Left forelimb (tissue), 1 donor: ENCODE results near the gene AUH.
"Not testable (repeated sequence)": the region's sequence is repeated elsewhere in the genome, so short reads cannot be mapped to it uniquely, and the experiment has no call there.

Experiments used
- DNase-seq: peaks from one replicate; pipeline ENCODE4 v3.0.0-alpha.2; 2018; ENCODE audit warnings: low spot score

AUH gene, protein sequence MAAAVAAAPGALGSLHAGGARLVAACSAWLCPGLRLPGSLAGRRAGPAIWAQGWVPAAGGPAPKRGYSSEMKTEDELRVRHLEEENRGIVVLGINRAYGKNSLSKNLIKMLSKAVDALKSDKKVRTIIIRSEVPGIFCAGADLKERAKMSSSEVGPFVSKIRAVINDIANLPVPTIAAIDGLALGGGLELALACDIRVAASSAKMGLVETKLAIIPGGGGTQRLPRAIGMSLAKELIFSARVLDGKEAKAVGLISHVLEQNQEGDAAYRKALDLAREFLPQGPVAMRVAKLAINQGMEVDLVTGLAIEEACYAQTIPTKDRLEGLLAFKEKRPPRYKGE

DNA sequence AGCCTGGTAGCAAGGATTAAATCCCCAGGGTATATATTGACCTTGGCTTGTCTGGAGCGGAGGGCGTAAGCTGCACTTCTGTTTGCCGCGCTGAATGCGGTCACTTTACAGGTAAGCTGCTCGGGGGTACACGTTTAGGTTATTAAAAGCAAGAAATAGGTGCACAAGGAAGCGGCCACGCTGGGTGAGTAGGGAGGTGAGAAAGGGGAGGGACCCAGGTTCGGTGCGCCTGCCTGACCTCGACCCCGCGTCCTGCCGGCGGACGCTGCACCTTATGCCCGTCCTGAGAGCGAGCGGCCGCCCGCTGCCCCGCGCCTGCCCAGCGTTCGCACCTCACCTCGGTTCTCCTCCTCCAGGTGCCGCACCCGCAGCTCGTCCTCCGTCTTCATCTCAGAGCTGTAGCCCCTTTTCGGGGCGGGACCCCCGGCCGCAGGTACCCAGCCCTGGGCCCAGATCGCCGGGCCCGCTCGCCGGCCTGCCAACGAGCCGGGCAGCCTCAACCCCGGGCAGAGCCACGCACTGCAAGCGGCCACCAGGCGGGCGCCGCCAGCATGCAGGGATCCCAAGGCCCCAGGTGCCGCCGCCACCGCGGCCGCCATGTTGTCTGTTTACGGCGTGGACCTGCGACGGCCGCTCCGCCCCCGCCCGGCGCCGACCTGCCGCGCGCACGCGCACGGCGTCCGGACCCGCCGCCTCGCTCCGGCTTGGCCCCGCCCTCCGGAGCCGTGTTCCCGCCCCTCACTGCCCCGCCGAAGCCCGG, at the start of gene AUH:
TSS of gene AUH (minus strand) at position 628 of the 760 bp plus-strand sequence. CDS start at position 599, 29 bp downstream.
- peak; percentile 90 for DNase-seq

DNA sequence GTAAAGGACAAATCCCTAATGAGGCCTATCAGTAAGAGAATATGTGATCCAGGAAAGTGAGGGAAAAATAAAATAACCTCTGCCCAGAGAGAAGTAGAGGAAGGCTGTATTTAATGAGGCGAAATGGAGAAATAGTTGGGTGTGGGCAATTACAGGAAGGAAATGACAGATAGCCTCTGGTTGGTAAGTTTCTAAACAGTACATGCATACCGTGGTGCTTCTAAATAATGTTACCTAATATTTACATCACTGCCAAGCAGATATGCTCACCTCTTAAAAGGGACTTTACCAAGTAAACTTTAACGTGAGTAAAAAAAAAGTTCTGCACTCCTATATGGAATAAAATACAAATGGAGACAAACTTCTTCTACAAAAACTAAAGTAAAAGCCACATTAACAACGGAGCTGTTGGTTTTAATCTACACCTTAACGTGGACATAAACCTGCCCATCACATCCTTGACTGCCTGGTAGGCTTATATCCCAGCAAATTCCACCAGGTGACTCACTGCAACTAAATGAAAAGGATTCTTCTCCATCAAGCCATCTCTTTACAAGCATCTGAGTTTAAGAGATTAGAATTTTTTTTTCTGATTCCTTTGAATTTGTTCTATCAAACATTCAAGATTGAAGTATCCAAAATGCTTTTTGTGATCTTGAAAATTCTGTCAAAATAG, 49.5 kb upstream of the AUH start:
- DNase-seq, result no peak

DNA sequence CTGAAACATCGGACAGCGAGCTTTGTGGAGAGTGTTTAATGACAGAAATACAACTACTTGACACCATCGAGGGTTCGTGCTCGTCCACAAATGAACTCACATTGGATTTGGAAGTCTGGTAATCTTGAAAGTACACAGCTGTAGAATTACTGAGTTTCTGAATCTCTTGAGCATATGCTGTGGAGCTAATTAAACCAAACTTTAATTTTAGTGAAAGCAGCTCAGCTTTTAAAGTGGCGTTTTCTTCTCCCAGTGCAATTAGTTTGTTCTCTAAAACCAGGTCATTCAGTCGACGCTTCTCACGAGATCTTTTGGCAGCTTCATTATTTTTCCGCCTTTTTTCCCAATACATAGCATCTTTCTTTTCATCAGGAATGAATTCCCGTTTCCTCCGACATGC, 48.4 kb upstream of the AUH start:
- no peak for DNase-seq

DNA sequence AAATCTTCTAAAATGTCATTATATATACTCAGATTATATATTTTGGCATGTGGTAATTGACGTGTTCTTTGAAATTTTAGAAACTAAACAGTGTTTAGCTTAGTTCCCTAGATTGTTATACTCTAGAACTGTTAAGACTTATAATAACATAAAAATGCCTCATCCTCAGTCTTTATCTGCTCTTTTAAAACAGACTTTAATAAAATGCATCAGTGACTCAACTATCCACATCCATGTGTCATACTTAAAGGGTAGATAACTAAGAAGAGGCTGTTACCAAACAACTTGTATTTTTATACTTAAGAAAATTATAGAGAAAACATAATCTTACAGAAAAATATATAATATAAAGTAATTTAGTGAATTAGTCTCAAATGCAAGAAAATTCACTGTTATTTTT, 46.8 kb upstream of the AUH start:
- DNase-seq, result no peak

DNA sequence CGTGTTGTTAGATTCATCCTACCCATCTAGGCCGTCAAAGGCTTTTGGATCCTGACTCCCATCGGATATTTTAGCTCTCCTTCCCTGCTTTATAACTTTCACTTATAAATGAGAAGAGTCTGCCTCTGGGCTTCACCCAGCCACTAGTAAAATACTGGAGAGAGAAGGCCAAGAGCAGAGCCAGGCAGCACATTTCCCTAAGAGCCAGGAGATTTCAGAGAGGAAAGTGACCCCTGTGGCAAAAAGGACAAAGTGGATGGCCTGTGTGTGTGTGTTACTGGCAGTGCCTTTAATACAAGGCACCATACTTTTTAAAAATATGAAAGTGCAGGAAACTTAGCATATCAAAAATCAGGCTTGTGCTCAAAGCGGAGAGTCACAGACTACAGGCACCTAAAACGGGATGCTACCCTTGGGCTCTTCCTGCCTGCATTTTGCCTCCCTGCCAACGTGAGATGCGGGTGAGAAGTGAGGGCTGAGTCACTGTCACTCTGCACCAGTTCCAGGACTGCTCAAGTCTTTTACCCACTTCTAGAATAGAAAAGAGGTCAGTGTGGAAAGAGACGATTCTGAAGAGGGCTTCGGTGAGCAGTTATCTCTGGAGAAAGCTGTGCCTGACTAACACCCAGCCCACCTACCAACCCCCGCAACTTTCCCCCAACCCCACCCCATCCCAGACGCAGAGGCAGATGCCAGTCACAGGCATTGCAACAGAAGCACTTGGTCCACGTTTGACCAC, 46.0 kb upstream of the AUH start:
- DNase-seq, result no peak

DNA sequence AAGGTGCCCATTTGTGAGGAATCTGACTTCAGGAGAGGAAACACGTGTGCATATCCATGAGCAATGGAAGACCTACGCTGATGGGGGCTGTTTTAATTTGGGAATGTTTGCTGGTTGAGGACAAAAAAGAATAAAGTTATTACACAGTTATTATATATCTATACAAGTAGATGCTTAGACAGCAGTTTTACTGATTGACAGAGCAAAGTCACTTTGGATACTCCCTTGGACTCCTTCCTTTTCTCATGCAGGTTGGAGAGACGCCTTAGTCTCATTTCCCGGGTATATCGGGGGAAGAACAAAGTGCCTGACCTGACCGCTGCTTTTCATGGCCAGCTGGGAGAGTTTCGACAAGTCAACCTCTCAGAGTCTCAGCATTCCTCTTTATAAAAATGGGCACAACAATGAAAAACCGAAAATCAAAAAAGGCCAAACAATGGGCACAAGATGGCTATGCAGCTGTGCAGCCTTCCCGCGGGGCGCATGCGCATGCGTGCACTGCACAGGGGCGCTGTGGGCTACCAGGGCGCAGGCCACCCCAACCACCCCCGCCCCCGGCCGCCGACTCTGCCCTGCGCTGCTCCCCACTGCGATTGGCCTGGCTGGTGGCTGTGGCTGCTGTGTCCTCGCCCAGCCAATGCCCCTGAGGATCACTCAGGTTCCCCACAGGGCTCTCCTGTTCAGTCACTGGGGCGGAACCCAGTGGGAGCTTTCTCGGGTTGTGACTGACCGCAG, 43.8 kb upstream of the AUH start:
- no peak for DNase-seq

DNA sequence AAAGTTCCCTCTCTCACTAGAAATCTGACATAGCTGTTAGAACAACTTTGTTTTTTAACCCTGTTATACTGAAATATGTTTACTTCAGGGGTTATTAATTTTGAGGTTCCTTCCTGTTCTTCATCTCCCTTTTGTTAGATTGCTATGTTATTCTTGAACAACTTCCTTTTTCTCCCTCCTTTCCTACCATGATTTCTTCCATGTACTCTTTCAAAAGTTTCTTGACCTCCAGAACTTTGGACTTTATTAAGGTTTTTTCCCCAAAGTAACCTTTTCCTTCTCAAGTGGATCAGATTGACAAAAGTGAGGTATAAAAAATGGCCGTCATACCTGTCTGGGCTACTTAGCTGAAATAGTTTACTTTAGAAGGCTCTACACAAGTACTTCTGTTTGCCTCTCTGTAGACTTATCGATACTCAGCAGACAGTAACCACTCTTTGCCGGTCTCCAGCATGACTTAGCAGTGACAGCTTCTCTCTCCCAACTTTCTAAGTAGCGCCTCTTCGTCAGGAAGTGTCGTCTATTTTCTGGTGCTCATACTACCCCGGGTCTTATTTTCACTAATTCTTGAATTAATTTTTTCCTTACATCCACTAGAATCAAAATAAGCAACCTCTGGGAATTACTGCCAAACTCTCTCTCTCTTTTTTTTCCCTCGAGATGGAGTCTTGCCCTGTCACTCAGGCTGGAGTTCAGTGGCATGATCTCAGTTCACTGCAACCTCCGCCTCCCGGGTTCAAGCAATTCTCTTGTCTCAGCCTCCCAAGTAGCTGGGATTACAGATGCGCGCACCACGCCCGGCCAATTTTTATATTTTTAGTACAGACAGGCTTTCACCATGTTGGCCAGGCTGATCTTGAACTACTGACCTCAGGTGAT, 42.2 kb upstream of the AUH start:
- no peak for DNase-seq

DNA sequence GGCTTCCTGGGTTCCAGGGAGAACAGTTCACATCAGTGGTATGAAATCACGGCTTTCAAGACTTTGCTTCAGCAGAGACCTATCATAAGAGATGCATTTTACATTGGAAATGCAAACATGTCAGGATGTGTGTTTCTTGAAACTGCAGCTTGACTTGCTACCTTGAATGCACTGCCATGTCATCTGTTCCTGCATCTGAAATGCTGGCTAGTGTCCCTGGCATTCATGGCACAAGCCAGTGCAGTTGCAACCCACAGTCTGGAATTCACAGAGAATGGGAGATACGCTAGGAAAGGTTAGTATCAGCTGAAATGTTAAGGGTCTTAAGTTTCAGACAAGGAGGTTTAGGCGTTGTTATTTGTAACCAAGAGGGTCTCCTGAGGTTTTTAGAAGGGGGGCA, 37.2 kb upstream of the AUH start:
- no peak for DNase-seq

DNA sequence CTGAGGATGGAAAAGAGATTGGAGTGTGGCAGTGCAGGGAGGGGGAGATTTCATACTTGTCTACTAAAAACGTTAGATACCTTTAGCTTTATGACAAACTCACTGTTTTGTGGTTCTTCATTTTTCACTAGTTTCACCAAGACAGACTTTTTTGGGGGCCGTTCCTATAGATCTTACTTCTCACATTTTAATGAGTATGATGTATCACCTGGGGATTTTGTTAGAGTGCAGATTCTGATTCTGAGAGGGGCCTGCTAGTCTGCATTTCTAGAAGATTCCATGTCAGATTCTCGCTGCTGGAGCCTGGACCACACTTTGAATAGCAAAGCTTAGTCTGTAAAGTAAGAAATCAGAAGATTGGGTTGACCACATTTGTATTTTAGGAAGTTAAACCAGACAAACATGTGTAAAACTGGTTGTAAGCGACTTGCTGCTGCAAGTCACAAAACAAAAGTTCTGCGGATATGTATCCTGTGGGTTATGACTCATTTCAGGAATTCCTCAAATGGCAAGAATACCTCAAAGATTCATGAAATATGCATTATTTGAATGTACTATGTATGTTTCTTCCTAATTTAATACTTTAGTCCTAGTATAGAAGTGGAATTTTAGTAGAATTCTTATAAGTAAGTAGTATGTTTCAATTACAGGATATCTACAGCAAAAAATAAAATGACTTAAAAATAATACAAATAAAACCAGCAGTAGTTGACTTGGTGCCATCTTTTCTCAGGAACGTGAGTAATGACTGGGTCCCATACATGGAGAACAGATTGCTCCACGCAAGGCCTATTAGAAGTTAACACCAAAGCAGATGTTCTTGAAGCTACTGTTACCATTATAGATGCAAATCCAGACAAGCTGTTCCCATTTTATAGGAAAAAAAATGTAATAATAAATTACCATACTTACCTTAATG, 34.1 kb upstream of the AUH start:
- DNase-seq, result no peak

DNA sequence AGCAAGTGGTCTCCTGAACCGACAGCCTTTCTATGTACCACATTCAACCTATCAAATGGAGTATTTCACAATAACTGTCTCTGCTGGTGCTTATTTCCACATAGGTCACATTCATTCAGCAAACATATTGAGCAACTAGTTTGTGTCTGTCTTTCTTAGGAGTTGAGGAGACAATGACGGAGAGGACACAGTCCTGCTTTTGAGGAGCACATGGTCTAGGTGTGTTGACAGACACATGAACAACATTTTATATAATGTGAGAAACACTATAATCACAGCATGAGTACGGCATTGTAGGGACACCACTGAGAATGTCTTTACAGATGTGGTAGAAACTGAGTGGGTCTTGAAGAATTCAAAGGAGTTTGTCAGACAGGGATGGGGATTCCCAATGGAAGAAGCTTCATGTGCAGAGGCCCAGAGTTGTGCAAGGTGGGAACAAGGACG, 33.4 kb upstream of the AUH start:
- no peak for DNase-seq

DNA sequence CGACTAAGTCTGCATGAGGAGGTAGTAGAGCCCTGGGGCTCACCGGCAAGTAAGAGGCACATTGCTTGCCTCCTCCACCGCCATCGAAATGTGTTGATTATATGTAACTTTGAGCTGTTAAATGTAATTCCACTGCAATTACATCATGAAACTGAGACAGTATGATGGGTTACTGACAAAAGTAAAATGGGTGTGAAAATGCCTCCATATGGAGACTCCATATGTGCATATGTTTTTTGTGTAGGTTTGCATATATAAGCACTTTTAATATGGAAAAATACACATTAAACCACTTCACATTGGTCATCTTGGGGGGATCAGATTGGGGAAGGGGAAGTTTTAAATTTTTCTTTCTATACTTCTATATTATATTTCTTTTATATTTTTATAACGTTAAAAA, 32.1 kb upstream of the AUH start:
- DNase-seq, result no peak

DNA sequence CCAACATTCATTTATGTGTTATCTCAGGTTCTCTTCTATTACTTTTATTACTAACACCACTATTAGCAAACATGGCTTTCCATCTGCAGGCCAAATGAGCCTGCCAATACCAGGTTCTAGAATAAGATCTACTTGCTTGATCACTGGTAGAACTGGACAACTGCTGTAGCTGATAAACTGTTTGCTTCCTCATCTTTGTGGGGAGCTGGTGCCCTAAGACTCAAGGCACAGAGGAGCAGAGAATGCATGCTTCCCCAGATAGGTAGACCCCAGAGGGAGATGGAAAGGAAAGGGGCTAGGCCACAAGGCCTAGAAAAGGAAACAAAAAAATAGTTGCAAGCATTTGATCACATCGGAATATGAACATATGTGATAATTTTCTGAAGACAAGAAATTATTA, 30.7 kb upstream of the AUH start:
- no peak for DNase-seq

DNA sequence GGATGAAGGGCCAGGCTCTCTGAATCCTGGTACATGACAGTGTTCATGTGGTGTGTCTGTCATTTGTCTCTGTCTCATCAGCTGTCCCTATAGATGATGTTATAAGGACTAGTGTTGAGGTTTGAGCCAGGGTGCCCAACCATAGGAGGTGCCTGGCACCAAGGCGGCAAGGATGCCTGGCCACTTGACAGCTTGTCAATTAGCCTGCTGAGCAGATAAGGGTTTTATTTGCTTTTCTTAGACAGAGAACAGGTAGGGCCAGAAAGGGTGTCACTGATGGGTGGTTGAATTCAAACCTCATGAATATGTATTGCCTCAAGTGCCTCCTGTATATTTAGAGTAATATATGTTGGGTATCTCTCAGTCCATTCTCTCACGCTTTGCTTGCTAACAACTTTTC, 30.1 kb upstream of the AUH start:
- DNase-seq, result no peak

DNA sequence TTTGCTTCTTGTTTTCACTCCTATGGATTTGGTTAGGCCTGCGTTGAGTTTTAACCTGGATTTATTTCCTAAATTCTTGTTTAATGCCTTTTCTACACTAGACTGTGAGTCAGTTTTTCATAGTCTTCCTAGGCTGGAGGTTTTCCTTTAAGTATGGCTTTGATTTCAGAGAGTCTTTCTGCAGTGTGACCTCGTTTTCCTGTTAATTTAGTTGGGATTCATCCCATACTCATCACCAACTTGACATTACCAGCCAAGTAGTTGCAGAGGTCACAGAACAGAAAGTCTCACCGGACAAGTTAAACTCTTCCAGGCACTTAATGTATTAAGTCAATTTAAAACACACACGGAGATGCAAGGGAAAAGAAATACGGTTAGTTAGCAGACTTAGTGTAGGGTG, 29.7 kb upstream of the AUH start:
- no peak for DNase-seq

DNA sequence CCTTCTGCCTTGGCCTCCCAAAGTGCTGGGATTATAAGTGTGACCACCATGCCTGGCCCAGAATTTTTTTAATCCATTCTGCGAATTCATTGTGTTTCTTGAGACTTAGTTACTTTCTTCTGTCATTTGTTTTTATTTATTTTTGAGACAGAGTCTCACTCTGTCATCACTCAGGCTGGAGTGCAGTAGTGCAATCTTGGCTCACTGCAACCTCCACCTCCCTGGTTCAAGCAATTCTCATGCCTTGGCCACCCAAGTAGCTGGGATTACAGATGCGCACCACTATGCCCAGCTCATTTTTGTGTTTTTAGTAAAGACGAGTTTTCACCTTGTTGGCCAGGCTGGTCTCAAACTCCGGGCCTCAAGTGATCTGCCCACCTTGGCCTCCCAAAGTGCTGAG, 28.0 kb upstream of the AUH start:
- DNase-seq, result not testable (repeated sequence)

DNA sequence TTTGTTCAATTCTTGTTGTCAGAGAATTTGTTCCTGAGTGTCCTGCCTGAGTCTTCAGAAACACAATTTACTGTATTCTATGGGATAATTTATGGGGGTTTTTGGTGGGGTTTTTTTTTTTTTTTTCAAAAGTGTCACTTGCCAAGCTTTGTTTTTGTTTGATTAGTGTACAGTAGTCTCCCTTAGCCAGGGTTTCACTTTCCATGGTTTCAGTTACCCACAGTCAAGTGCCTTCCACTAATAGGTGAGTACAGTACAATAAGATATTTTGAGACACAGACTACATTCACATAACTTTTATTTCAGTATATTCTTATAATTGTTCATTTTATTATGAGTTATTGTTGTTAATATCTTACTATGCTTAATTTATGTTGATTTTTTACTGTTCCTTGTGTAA, 25.0 kb upstream of the AUH start:
- DNase-seq, result no peak

DNA sequence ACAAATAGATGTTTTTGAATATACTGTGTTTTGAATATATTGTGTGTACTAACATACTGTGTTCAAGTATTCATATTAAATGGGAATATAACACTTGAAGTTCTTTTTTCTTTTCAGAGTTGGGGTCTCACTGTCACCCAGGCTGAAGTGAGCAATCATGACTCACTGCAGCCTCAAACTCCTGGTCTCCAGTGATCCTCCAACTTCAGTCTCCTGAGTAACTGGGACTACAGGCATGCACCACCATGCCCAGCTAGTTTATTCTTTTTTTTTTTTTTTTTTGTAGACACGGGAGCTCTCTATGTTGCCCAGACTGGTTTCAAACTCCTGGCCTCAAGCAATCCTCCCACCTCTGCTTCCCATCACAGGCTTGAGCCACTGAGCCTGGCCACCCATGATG, 23.2 kb upstream of the AUH start:
- DNase-seq, result no peak

DNA sequence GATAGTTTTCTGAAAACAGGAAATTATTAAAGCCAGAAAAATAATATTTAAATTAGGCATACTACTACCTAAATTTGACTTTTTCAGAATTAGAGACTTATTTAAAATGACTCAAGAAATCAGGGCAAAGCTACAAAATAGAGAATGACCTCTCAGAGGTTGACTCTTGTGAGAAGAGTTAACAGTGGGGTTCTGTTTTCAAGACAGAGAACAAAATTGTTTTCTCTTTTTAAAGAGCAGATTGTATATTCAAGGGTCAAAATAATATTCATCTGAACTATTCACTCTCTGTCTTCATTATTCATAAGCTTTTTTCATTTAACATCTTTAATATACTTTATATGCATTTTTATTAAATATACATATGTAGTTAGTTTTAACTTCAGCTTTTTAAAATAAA, 21.9 kb upstream of the AUH start:
- DNase-seq, result no peak

DNA sequence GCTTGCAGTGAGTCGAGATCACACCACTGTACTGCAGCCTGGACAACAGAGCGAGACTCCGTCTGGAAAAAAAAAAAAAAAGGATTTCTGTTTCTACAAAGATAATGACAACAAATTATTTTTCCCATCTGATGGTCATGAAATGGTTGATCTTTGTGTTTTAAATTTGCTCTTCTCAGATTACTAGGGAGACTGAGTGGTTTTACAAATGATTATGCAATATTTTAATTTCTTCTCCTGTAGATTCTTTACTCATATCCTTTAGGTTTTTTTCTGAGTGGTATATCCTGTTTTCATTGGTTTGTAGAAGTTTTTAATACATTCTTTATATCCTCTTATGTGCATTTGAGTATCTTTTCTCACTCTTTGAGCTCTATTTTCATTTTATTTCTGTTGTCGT, 20.6 kb upstream of the AUH start:
- DNase-seq, result no peak

DNA sequence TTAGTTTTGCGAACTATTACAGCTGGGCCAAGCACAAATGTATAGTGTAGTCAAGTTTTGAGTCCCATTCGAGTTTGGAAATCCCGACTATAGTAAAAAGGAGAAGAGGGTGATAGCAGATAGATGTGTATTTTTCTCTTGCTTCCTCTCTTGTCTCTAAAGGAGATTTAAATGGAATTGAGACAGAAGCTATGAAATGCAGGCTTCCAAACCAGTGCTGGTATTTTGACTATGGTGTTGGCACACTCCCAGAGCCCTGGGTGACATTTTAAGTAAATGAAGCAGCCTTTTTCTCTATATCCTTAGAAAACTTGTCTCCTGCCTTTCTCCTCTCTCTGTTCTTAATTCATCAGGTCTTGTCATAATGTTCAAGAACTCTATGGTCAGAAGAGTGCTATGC, 17.7 kb upstream of the AUH start:
- no peak for DNase-seq
